Transverse colon (tissue), 4 donors: ENCODE data around the gene NLGN3. TPM values are rescaled to one million over a fixed set of nuclear protein-coding genes. Genes with fewer than 3 reads are reported as not detected.

ENCODE experiments used
- DNase-seq: peaks from one replicate; pipeline ENCODE4 v3.0.0-alpha.2; 2019
- H3K27ac ChIP-seq, 4 donors: fragments of 200-600 bp; sonication (generic); 2 replicates each; pipeline ENCODE4 v1.5.1; 2016 to 2018; ENCODE audit warnings: inconsistent platforms in 4 of 4
- H3K27me3 ChIP-seq: fragments of 200-600 bp; sonication (generic); 2 replicates; pipeline ENCODE4 v1.5.1; 2017; ENCODE audit warnings: inconsistent platforms
- H3K36me3 ChIP-seq, 4 donors: fragments of 200-600 bp; sonication (generic); 2 replicates each; pipeline ENCODE4 v1.5.1; 2017 to 2019; ENCODE audit warnings: inconsistent platforms in 4 of 4
- H3K4me1 ChIP-seq, 4 donors: fragments of 200-600 bp; sonication (generic); 2 replicates each; pipeline ENCODE4 v1.5.1; 2017 to 2020; ENCODE audit warnings: inconsistent platforms in 4 of 4
- H3K4me3 ChIP-seq, 4 donors: fragments of 200-600 bp; sonication (generic); 1 replicate in 1 of 4; 2 replicates in 3 of 4; pipeline versions ENCODE4 v1.5.1 to v1.6.1; 2017 to 2019; ENCODE audit warnings: inconsistent platforms in 4 of 4
- H3K9me3 ChIP-seq, 2 donors: fragments of 200-600 bp; sonication (generic); 2 replicates each; pipeline ENCODE4 v1.5.1; 2017 to 2019; ENCODE audit warnings: inconsistent platforms in 2 of 2
- EP300 ChIP-seq: sonication (generic); formaldehyde crosslinking; IDR thresholded peaks from one replicate; pipeline ENCODE4 v1.6.1; 2017; ENCODE audit warnings: antibody characterized with exemption, low read depth
- POLR2A ChIP-seq: fragments of 450-650 bp; IDR thresholded peaks from one replicate; pipeline ENCODE4 v1.6.1; 2016; ENCODE audit warnings: antibody characterized with exemption, mild to moderate bottlenecking, moderate library complexity
- POLR2AphosphoS5 ChIP-seq, 3 donors: sonication (generic); formaldehyde crosslinking; IDR thresholded peaks; one replicate each; pipeline ENCODE4 v1.6.1; 2016; ENCODE audit warnings: antibody characterized with exemption in 3 of 3
- WGBS, 2 donors: methylation state at CpG; one replicate each; pipeline ENCODE4 v1.1.5; 2018; ENCODE audit warnings: low coverage in 1 of 2; 5-methylcytosine and 5-hydroxymethylcytosine counted together
- in situ Hi-C, 4 donors: fragments of 200-750 bp; cut with MboI; loops; one replicate each; pipeline versions ENCODE4 v1.15.0 to v1.15.1; 2017; ENCODE audit warnings: low sequenced_read_pairs in 3 of 4, low pct_ligation_motif_present in 1 of 4, low pct_unique_long_range_greater_than_20kb in 1 of 4
- intact Hi-C: fragments of 100-400 bp; cut with DNase I; formaldehyde crosslinking; loops from one replicate; pipeline ENCODE4 v1.15.1; 2023; ENCODE audit warnings: low total_unique reads
- total RNA-seq, 4 donors: library from RNA; depleted of rRNA; stranded (reverse); fragments of >200 nt; gene quantifications; one replicate each; pipeline ENCODE4 v1.1.0, GENCODE V29; 2016
- TF ChIP-seq, protein P1 (sequence below), 5 experiments: fragments of 200-600 bp in 3 of 5; fragments of 450-650 bp in 2 of 5; sonication (generic) in 3 of 5; IDR thresholded peaks; 1 replicate in 2 of 5; 2 replicates in 3 of 5; pipeline ENCODE4 v1.5.1; 2016 to 2017; ENCODE audit warnings: antibody characterized with exemption in 5 of 5, inconsistent platforms in 3 of 5, mild to moderate bottlenecking in 2 of 5, moderate library complexity in 1 of 5

The NLGN3 gene
- total RNA-seq, 4 donors from 2014 or later, result 0.40 to 1.1 (median 0.64) TPM; not detected in 1

- intact Hi-C loops (no loop called here), in situ Hi-C loops (loop anchor here in 2 of 4 donors (25.0 kb wide), 2 partner anchors 167 to 392 kb away; no protein-coding TSS in a partner anchor)
- TF ChIP-seq POLR2A (no peak), POLR2AphosphoS5 (IDR thresholded peaks at IDR 0.05) (no peak), EP300 (no peak)
- TF ChIP-seq, protein P1, sequence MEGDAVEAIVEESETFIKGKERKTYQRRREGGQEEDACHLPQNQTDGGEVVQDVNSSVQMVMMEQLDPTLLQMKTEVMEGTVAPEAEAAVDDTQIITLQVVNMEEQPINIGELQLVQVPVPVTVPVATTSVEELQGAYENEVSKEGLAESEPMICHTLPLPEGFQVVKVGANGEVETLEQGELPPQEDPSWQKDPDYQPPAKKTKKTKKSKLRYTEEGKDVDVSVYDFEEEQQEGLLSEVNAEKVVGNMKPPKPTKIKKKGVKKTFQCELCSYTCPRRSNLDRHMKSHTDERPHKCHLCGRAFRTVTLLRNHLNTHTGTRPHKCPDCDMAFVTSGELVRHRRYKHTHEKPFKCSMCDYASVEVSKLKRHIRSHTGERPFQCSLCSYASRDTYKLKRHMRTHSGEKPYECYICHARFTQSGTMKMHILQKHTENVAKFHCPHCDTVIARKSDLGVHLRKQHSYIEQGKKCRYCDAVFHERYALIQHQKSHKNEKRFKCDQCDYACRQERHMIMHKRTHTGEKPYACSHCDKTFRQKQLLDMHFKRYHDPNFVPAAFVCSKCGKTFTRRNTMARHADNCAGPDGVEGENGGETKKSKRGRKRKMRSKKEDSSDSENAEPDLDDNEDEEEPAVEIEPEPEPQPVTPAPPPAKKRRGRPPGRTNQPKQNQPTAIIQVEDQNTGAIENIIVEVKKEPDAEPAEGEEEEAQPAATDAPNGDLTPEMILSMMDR (IDR thresholded peaks at IDR 0.05), result no peak
- 77% methylated on average over 7 of the region's 7 CpGs; no CpG with 5 or more reads in 1 of the 2 donors for WGBS, 2 donors
- no peaks in the 10 kb centered on the region for H3K4me1 ChIP-seq
- H3K27me3 ChIP-seq, result no peaks in the 10 kb centered on the region
- H3K36me3 ChIP-seq, result no peaks in the 10 kb centered on the region
- DNase-seq, result no peak
- H3K4me3 ChIP-seq, result no peak overlapping the region
- no peak overlapping the region for H3K27ac ChIP-seq
- no peaks in the 10 kb centered on the region for H3K9me3 ChIP-seq
These were observed 9.6 kb downstream of the NLGN3 start for GRCh38 chrX:71154196-71154595.

GRCh38 chrX:71154641-71155040 is 10.0 kb downstream of the NLGN3 start:
- no peaks in the 10 kb centered on the region for H3K36me3 ChIP-seq
- in situ Hi-C loops, result loop anchor here in 2 of 4 donors (25.0 kb wide), 2 partner anchors 167 to 392 kb away; no protein-coding TSS in a partner anchor
- H3K9me3 ChIP-seq, result no peaks in the 10 kb centered on the region
- no peaks in the 10 kb centered on the region for H3K27me3 ChIP-seq
- H3K4me1 ChIP-seq, result no peaks in the 10 kb centered on the region
- H3K27ac ChIP-seq, result no peak overlapping the region
- DNase-seq, result no peak
- intact Hi-C loops, result no loop called here
- 57% methylated on average over 3 of the region's 3 CpGs; no CpG with 5 or more reads in 1 of the 2 donors for WGBS, 2 donors
- no peak for TF ChIP-seq POLR2AphosphoS5 (IDR thresholded peaks at IDR 0.05)
- TF ChIP-seq, protein P1 (IDR thresholded peaks at IDR 0.05), result no peak
- no peak for TF ChIP-seq POLR2A
- no peak for TF ChIP-seq EP300
- H3K4me3 ChIP-seq, result no peak overlapping the region

GRCh38 chrX:71158603-71159002 is 14.0 kb downstream of the NLGN3 start:
- H3K27me3 ChIP-seq, result no peaks in the 10 kb centered on the region
- no peak for DNase-seq
- intact Hi-C loops, result no loop called here
- WGBS, 2 donors, result 90% methylated on average over 6 of the region's 6 CpGs; no CpG with 5 or more reads in 1 of the 2 donors
- no peaks in the 10 kb centered on the region for H3K9me3 ChIP-seq
- H3K4me1 ChIP-seq, result no peaks in the 10 kb centered on the region
- H3K27ac ChIP-seq, result no peak overlapping the region
- in situ Hi-C loops, result loop anchor here in 2 of 4 donors (25.0 kb wide), 2 partner anchors 171 to 396 kb away; no protein-coding TSS in a partner anchor
- H3K4me3 ChIP-seq, result no peak overlapping the region
- no peaks in the 10 kb centered on the region for H3K36me3 ChIP-seq
- TF ChIP-seq, protein P1 (IDR thresholded peaks at IDR 0.05), result no peak
- TF ChIP-seq POLR2AphosphoS5 (IDR thresholded peaks at IDR 0.05) (no peak), EP300 (no peak), POLR2A (no peak)

DNA sequence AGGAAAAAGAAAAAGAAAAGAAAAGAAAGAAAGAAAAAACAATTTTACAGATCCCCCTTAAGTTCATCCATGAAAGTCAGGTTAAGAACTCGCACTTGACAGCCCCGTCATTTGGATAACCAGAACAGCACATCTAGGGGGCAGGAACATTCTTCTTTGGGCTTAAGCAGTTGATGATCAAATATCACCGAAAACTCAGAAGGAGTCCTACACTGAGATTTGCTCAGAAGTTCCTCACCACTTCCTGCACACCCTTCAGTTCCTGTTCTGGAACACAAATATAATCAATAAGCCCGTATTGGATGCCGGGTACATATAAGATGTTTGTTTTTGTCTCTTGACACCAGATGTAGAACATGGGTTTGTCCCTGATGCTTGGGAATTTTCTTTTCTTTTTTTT is 14.7 kb downstream of the NLGN3 start:
- no peak overlapping the region for H3K27ac ChIP-seq
- WGBS, 2 donors, result 83% methylated on average over 3 to 5 of the region's 5 CpGs
- no peak for DNase-seq
- in situ Hi-C loops, result loop anchor here in 2 of 4 donors (25.0 kb wide), 2 partner anchors 172 to 397 kb away; no protein-coding TSS in a partner anchor
- no peaks in the 10 kb centered on the region for H3K9me3 ChIP-seq
- intact Hi-C loops, result no loop called here
- H3K4me1 ChIP-seq, result no peaks in the 10 kb centered on the region
- TF ChIP-seq POLR2A, result no peak
- no peak for TF ChIP-seq EP300
- TF ChIP-seq POLR2AphosphoS5 (IDR thresholded peaks at IDR 0.05), result no peak
- TF ChIP-seq, protein P1 (IDR thresholded peaks at IDR 0.05), result no peak
- no peaks in the 10 kb centered on the region for H3K36me3 ChIP-seq
- no peak overlapping the region for H3K4me3 ChIP-seq
- no peaks in the 10 kb centered on the region for H3K27me3 ChIP-seq
